ENCODE measurements around the gene ENTPD8.

Gene ENTPD8, protein sequence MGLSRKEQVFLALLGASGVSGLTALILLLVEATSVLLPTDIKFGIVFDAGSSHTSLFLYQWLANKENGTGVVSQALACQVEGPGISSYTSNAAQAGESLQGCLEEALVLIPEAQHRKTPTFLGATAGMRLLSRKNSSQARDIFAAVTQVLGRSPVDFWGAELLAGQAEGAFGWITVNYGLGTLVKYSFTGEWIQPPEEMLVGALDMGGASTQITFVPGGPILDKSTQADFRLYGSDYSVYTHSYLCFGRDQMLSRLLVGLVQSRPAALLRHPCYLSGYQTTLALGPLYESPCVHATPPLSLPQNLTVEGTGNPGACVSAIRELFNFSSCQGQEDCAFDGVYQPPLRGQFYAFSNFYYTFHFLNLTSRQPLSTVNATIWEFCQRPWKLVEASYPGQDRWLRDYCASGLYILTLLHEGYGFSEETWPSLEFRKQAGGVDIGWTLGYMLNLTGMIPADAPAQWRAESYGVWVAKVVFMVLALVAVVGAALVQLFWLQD

DNA sequence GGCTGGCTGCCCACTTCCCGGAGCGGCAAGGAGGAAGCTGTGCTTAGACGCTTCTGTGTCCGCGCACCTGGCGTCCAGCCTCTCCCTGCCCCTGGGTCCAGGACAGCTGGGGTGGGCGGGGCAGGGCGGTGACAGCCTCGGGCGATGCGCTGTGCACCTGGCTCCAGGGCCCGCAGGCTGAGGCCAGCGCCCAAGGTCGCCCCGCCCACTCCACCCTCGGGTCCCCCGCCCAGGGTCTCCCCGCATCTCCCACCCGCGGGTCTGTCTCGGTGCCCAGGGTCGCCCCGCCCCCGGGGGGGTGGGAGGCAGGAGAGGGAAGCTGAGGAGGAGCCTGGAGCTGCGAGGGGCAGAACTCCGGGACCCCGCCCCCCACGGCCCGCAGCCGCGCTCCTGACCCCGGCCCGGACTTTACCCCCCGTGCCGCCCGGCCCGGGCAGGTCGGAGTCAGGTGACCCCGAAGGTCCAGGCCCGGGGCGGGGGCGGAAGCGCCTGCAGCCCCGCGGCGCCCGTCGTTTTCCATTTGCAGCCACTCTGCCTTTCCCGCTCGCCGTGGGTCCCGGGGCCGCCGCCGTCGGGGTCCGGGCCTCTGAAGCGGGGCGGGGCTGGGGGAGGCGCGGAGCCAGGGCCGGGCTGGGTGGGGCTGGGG lies at the start of gene ENTPD8:
Gene ENTPD8 (minus strand): TSS at position 69 of the 646 bp plus-strand sequence. CDS start 3,072 bp downstream, outside the sequence.
- no peak for DNase-seq (ENCODE audit: extremely low read depth in 1 of 2, low read depth in 1 of 2)

DNA sequence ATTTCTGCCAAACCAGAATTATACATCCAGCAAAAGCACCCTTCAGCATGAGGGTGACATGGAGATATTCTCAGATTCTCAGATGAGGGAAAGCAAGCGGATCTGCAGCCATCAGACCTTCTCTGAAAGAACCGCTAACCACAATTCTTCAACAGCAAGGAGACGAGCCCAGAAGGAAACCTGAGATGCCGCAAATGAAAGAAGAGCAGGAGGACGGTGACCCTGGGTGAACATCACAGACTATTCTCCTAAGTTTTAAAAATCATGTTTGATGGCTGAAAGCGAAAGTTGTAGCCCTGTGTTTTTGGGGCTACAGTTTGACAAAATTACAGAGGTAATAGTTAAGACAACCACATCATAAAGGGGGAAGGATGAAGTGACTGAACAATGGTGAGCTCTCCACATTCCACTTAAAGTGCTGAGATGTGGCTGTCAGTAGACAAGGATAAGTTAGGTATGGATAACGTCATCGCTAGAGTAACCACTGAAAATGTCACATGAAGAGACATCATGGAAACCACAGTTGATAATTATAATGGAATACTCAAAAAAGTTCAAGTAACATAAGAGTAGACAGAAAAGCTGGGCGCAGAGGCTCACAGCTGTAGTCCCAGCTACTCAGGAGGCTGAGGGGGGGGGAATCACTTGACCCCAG lies 49.5 kb upstream of the ENTPD8 start:
- no peak for DNase-seq (ENCODE audit: extremely low read depth in 1 of 2, low read depth in 1 of 2)

DNA sequence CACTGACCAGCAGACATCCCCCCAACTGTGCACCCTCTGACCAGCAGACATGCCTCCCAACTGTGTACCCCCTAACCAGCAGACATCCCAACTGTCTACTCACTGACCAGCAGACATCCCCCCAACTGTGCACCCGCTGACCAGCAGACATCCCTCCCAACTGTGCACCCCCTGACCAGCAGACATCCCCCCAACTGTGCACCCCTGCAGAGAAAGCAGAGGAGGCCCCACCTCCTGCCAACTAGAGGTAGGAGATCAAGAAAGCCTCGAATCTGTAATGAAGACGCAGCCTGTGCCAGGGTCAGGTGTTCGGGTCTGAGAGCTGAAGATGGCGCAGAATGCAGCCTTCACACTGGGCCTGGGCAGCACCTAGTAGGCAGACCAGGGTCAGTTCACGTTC lies 47.7 kb upstream of the ENTPD8 start:
- no peak for DNase-seq (ENCODE audit: extremely low read depth in 1 of 2, low read depth in 1 of 2)

DNA sequence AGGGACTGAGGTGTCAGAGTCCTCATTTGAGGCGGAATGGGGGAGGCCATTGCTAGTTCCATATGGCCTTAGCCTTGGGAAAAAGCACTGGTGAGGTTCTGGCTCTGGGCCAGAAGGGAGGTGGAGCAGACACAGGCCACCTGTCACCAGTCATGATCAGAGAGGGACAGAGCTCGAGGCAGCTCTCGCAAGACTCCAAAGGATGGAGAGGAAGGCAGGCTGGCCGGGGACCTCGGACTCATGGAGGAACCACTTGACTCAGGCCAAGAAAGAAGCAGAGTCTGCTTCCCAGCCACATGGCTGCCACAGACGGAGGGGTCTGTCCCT lies 47.1 kb upstream of the ENTPD8 start:
- DNase-seq (ENCODE audit: extremely low read depth in 1 of 2, low read depth in 1 of 2): no peak

DNA sequence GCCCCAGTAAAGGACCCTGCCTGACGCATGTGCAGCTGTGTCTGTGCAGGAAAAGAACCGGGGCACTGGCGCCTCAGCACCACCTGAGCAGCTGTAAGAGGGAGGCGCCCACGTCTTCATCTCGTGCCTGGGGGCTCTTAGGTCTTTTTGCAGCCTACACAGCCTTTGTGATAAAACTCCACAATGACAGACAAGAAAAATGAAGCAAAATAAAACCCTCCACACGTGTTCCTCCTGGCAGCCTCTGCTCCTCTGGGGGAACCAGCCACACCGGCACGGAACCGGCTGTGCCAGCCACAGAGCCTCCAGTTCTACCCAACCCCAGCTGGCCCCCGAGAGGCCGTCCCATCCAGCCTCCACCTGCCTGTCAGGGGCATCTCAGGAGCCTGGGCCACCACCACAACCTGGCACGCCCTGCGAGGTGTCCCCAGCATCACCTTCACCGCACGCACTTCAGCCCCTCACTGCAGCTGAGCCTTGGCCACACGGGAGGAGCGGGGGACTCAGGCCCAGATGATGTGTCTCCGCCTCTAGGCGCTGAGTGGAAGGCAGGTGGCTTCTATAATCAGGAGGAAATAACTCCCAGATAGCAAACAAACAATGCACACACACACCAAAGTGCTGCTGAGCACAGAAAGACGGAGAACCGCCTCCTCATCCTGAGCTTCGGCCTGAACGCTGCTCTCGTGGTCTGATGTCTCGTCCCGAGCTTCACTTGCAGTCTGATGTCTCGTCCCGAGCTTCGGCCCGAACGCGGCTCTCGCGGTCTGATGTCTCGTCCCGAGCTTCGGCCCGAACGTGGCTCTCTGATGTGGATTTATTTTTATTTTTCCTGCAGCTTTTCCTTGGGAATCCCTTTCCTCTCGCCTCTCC lies 46.5 kb upstream of the ENTPD8 start:
- DNase-seq (ENCODE audit: extremely low read depth in 1 of 2, low read depth in 1 of 2): no peak

DNA sequence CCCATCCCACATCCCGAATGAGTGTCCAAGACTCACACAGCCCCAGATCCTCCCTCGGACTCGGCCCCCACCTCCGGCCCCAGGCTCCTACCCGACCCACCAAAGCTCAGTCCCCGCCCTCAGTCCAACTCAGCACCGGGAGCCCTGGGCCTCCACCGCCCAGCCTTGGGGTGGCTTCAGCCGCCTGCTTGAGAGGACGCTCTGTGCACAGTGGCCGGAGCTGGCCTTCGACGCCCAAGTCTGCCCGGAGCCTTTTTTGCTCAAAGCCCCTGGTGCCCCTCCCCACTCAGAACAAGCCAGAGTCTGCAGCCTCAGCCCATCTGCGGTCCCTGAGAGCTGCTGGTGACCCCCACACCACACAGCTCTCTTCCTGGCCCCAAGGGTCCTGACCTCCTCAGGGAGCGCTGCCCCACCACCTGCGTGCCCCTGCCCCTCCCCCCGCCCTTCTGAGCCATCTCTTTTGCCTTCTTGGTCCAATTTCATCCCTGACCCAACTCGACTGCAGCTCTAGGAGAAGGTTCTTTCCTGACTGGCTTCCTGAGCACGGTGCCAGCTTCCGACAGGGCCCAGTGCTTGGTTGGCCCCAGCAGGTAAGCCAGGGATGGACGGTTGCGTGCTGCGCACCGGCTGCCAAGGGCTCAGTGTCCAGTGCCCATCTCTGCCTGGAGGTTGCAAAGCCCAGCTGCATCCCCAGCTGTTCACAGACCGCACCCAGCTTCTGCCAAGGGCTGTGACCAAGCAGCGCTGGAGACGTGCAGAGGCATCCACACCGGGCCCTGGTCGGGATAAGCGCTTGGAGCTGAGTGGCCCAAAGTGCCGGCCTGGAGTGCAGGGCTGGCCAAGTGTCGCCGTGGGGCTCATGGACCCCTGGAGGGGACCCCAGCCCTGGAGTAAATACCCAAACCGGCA lies 45.6 kb upstream of the ENTPD8 start:
- DNase-seq (ENCODE audit: extremely low read depth in 1 of 2, low read depth in 1 of 2): no peak

DNA sequence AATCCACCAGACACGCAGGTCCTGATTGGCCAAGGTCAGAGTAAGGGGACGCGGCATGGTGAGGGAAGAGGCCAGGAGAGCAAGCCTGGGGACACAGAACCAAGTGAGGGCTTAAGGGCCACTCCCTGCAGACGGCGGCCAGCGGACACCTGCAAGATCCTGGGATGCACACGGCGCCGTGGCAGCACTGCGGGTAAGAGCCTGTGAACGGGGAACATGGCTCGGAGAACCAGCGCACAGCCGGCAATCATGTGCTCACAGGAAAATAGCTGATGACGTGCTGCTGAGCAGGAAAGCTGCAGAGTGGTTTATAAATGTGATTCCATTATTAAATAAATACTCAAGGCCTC lies 45.0 kb upstream of the ENTPD8 start:
- no peak for DNase-seq (ENCODE audit: extremely low read depth in 1 of 2, low read depth in 1 of 2)

DNA sequence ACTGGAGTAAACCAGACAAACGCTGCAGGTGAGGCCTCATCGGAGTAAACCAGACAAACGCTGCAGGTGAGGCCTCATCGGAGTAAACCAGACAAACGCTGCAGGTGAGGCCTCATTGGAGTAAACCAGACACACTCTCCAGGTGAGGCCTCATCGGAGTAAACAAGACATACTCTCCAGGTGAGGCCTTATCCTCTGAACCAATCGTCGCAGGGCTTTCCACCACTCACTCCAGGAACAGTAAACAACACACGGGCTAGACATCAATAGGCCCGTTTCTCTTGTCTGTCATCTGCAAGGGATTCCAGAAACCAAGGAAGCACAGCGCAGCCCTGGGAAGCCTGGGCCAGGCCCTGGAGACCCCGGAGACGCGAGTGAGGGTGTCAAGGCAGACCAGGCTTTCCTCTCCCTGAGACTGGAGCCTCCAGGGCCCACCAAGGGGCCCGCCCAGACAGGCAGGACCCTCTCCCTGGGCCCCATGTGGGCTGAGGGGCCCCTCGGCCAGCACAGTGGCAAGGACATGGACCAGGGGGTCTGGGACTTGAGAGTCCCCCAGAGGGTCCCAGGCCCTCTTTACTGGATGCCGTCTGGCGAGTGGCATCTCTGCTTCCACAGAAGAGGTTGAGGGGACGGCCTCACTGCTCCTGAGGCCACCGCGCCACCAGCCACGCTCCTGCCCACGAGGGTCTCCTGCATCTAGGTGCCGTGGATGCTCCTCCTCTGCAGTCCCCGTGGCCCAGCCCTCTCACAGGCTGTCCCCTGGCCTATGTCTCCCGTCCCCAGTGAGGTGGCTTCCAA lies 44.4 kb upstream of the ENTPD8 start:
- no peak for DNase-seq (ENCODE audit: extremely low read depth in 1 of 2, low read depth in 1 of 2)

DNA sequence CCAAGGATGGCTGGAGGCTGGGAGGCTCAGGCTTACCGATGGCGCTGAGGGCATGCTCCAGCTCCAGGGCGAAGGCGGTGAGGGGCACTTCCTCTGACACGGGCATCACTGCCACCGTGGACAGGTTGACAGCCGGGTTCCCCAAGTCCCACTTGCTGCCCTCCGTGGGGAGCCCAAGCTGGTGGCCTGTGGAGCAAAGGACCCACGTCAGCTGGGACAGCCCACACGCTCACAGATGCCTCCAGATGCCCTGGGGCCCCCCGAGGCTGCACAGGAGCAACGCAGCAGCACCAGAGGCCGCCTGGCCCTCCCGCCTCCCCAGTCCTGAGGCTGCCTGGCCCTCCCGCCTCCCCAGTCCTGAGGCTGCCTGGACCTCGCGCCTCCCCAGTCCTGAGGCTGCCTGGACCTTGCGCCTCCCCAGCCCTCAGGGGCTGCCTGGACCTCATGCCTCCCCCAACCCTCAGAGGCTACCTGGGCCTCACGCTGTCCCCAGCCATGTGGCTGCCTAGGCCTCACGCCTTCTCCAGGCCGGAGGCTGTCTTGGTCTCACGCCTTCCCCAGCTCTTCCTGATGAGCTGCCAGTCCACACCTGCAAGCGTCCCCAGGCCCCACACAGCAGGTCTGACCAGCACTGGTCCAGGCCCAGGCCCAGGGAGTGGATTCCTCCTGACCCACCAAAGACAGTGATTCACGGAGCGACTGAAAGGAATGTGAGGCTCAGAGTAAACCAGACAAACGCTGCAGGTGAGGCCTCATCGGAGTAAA lies 43.6 kb upstream of the ENTPD8 start:
- DNase-seq (ENCODE audit: extremely low read depth in 1 of 2, low read depth in 1 of 2): no peak

DNA sequence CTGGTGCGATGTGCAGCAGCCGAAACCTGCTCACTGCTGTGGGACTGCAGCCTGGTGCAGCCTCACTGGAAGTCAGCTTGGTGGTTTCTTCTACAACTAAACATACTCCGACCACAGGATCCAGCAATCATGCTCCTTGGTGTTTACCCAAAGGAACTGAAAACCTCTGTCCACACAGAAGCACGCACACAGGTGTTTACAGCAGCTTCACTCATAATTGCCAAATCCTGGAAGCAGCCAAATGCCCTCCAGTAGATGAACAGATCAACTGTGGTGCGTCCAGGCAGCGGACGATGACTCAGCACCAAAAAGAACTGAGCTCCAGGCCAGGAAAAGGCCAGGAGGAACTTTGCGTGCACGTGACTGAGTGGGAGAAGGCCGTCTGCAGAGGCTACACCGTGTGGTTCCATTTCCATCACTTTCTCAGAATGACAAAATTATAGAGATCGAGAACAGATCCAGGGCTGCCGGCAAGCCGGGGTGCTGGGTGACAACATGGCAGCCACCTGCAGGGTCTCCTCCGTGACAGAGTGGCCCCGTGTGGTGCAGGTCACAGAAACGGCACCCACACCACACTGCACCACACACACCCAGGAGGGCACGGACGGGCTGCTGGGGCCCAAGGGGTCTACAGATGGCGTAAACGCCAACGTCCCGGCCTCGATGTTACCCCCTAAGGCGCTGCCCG lies 41.1 kb upstream of the ENTPD8 start:
- no peak for DNase-seq (ENCODE audit: extremely low read depth in 1 of 2, low read depth in 1 of 2)

DNA sequence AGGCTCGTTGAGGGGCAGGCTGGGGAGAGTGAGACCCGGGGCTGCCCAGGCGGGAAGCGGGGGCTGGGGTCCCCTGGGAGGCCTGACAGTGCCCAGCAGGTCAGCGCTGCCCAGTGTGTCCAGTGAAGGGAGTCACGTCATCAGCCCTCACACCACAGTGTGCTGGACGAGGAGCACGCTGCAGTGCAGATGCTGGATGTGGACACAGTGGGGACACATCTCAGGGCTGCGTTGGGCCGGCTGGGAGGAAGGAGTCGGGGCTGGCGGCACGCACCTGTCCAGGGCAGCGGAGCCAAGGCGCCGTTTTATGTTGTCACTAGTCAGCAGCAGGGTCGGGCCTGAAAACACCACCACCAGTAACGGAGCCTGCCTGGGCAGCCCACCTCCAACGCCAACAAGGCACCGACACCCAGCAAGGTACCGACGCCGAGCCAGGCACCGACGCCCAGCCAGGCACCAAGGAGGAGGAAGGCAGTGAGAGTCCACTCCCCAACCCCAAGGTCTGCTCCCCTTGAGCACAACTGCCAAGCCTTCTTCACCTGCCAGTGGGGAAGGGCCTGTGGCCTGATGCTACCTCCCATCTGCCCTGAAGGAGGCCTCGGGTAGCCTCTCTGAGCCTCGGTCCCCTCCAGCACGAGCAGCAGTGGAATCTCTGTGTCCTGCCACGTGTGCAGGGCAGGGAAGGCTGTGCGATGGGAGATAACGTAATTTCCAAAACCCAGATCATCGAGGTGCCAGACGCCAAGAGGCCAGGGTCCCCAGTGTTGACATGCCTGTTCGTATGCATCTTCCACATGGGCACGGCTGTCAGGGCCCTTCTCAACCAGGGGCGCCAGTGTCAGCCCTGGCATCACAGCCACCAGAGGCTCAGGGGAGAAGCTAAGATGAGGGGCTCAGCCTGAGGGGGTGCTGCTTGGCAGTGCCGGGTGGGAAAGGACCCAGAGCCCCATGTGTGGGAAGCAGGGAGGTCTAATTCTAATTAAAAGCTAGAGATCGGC lies 39.8 kb upstream of the ENTPD8 start:
- DNase-seq (ENCODE audit: extremely low read depth in 1 of 2, low read depth in 1 of 2): no peak

DNA sequence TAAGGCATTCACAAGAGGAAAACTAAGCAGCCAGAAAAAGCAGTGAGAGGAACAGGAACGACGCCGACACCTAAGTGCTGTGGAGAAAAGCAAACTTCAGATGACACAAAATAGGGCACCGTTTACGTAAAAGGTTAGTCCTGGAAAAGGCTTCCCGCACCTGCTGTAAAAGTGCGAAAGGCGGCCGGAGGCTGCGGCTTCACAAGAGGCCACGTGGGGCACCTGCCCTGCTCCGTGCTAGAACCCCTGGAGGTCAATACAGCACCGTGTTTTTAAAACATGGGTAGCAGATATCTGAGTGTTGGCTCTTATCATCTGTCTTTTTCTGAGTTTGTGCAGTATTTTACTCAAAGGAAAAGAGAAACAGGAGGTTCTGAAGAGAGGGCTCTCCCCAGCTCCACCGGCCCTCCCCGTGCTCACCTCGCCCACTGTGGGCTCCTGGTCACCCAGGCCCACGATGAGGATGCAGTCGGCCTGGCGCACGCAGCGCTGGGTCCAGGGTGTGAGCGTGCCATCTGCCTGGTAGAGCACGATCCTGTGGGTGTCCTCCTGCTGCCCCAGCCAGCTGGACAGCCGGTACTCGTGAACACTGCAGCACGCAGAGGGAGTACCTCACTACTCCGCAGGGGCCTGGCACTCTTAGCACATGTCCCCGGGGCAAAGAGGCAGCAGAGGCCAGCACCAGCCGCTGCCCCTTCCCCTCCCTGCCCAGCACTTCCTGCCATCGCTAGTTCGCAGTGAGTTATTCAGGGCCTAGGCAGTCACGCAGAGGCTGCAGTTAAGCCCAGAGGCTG lies 38.9 kb upstream of the ENTPD8 start:
- DNase-seq (ENCODE audit: extremely low read depth in 1 of 2, low read depth in 1 of 2): no peak

DNA sequence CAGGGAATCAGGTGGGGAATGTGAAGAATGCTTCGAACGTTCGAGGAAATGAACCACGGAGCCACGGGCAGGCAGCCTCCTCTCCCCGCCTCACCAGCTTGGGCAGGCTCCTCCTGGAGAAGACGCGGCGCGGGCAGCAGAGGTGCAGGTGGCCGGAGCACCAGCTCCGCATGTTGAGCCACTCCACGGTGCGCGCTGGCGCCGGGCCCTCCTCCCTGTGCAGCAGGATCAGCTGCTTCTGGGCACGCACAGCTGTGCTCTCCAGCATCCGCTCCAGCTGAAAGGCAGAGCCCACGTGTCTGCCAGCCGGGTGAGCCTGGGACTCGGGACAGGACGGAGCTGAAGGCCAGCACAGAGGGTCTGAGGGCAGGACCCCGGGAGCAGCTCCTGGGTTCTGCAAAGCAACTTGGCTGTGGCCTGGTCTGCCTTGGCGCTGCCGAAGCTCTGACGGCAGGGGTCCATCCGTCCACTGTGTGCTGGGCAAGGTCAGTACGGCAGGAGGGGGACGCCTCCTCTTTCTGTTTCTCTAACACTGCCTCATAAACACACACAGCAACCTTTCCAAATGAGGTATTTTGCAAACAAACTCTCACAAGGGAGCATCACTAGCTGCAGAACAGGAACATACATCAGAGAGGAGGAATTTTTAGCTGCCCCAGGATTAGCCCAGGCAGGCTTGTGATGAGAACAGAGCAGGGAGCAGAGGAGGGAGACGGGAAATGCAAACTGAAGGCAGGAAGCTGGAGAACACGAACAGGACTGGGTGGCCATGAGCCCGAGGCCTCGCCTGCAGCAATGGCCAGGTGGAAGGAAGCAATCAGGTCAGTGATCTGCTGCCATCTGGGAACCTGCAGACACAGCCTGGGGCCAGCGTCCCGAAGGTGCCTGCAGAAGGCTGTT lies 38.1 kb upstream of the ENTPD8 start:
- DNase-seq (ENCODE audit: extremely low read depth in 1 of 2, low read depth in 1 of 2): no peak

DNA sequence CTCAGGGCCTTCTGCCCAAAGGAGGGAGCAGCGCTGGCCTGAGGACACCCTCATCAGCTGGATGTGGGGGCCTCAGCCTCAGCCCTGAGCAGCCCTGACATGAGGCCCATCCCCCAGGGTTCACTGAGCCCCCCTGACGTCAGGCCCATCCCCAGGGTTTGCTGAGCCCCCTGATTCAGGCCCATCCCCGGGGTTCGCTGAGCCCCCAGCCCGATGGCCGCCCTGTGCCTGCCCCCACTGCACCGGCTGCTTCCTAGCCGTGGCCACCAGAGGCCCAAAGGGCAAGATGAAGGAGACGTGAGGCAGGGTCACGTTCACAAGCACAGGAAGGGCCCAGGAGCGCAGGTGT lies 37.4 kb upstream of the ENTPD8 start:
- no peak for DNase-seq (ENCODE audit: extremely low read depth in 1 of 2, low read depth in 1 of 2)

Measured in stimulated activated CD8-positive, alpha-beta memory T cell treated with anti-CD3 and anti-CD28 coated beads, Interleukin-7, amount 100 ng/mL, for 48 hours (primary cell).